ENCODE measurements around the gene NFE2L2. TPM values are rescaled to one million over a fixed set of nuclear protein-coding genes. Genes with fewer than 3 reads are reported as not detected.
A peak's percentile ranks its signal among the peaks of the same experiment; 100 is the strongest.

NFE2L2 gene
- total and polyA plus RNA-seq, 9 of the 15 experiments (the other 6 are each of a cell fraction or from before 2014, with no cell fraction given): 29.3 to 120 (median 59.3) TPM

GRCh38 chr2:177221970-177222369, 42.6 kb downstream of the NFE2L2 start:
- peaks cover 35% of the 10 kb centered on the region for H3K79me2 ChIP-seq (ENCODE audit: control insufficient read depth, insufficient read depth, low read length)
- peak; percentile 21; the same call in 1 of the 2 replicates for TF ChIP-seq CEBPB (tag; IDR thresholded peaks at IDR 0.05)
- TF ChIP-seq SP1 (CRISPR knock-in tag; IDR thresholded peaks at IDR 0.05): peak; percentile 21; the same call in 1 of the 2 replicates
- no peak for TF ChIP-seq ZKSCAN1 (IDR thresholded peaks at IDR 0.05; ENCODE audit: low read depth, low read length)
- 0 out of 2 replicates have a peak, but pooled peaks have one; percentile 43 for TF ChIP-seq POLR2G (IDR thresholded peaks at IDR 0.05; ENCODE audit: low read depth, low read length)
- no peak for TF ChIP-seq MCM7 (IDR thresholded peaks at IDR 0.05)
- no peak for TF ChIP-seq CEBPG (CRISPR knock-in tag; IDR thresholded peaks at IDR 0.05)
- TF ChIP-seq CEBPG (tag; conservative IDR thresholded peaks at IDR 0.05 in 1 of 2, IDR thresholded peaks at IDR 0.05 in 1 of 2): 0 out of 4 replicates have a peak, but pooled peaks of 1 of the 2 experiments have one; percentile 33
- no peak for TF ChIP-seq NFRKB (IDR thresholded peaks at IDR 0.05; ENCODE audit: low read depth)
- ChIA-PET POLR2A (interaction anchor here (0.9 to 2.5 kb wide), 7 partner anchors 8 to 58 kb away, joined by 3 to 18 read pairs (median 8); partner anchors contain the start of gene HNRNPA3), CTCF (ENCODE audit: low intra/inter-chr PET ratio) (no interaction called here)
- peaks cover 62% of the 10 kb centered on the region for H3K36me3 ChIP-seq (ENCODE audit: control insufficient read depth, insufficient read depth, low read length)
- peaks cover 8% of the 10 kb centered on the region for H4K20me1 ChIP-seq (replicated peaks; ENCODE audit: control insufficient read depth, insufficient read depth, low read length)
- ATAC-seq (no peak), DNase-seq (ENCODE audit: extremely low read depth in 1 of 4, low spot score in 3 of 4) (no peak), FAIRE-seq (no peak)
- H2AFZ ChIP-seq (ENCODE audit: low read depth, low read length): no peak overlapping the region
- H3K9me3 ChIP-seq (replicated peaks; ENCODE audit: control insufficient read depth, insufficient read depth, low read depth, low read length): no peaks in the 10 kb centered on the region
- H3K9ac ChIP-seq (ENCODE audit: insufficient read depth in 1 of 2, low read depth in 2 of 2, low read length in 2 of 2): no peak overlapping the region
- in situ Hi-C loops (cut with MboI) (no loop called here), intact Hi-C loops (cut with micrococcal nuclease) (no loop called here)
- H3K9me1 ChIP-seq (ENCODE audit: control insufficient read depth, insufficient read depth, low read length): no peaks in the 10 kb centered on the region
- H3K27me3 ChIP-seq (ENCODE audit: control insufficient read depth in 2 of 2, insufficient read depth in 2 of 2, low read length in 2 of 2): no peaks in the 10 kb centered on the region
- 89% methylated on average over 3 of the region's 3 CpGs for WGBS (ENCODE audit: insufficient coverage, low coverage, missing lambda C conversion rate)
- H3K27ac ChIP-seq (ENCODE audit: extremely low read depth, low read depth, low read length): no peak overlapping the region
- BruUV-seq (replicated peaks): no TSS peak
- H3K4me1 ChIP-seq (replicated peaks in 1 of 2; ENCODE audit: control insufficient read depth in 2 of 2, insufficient read depth in 2 of 2, low read length in 2 of 2): peaks cover 3 to 7% of the 10 kb centered on the region in 2 experiments; a peak in 3 of 5 replicates
- H3K4me3 ChIP-seq: no peak overlapping the region
- no peak overlapping the region for H3K4me2 ChIP-seq (ENCODE audit: insufficient read depth, low read length)

Data from K562 (cell line).